ENCODE results near the gene MCMBP. TPM values are rescaled to one million over a fixed set of nuclear protein-coding genes. Genes with fewer than 3 reads are reported as not detected.

The MCMBP gene
- total and polyA plus RNA-seq, 2 donors (not counting 1 experiment from before 2014, with no cell fraction given), result 27.1 to 36.0 TPM

DNA sequence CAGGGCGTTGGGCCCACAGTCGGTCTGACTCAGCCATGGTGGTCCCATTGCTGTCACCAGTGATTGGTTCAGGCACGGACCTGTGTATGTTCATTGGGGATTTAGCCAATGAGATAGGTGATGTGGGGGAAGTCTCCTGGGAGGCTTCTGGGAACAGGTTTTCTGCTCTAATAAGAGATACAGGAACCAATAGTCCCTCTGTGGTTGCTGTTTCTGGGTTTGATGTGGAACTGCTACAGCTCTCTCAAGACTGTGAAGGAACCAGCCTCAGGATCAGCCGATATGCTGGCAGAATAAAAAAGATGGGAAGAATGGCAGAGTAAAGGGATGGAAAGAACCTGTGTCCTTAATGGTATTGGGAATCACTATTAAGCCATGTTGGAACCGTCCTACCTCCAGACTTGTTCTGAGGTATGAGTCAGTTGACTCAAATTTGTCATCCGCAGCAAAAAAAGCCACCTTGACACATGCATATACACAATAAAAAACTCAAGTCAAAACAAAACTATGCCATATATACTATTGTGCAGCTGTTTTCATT lies 70.6 kb downstream of the MCMBP start:
- no peak overlapping the region for H3K4me3 Mint-ChIP-seq
- intact Hi-C loops (cut with micrococcal nuclease), result loop anchor here (10.0 kb wide), 1 partner anchor 47 kb away; no protein-coding TSS in a partner anchor
- Histone ChIP-seq H3K79me2 (ENCODE audit: control insufficient read depth, insufficient read depth, low read length) (no peaks in the 10 kb centered on the region), H3K27me3 (replicated peaks in 1 of 4; ENCODE audit: control extremely low read depth in 1 of 4, control insufficient read depth in 3 of 4, insufficient read depth in 4 of 4, low read length in 3 of 4) (no peaks in the 10 kb centered on the region), H3K9me3 (ENCODE audit: control extremely low read depth in 1 of 3, control insufficient read depth in 2 of 3, insufficient read depth in 1 of 3, low read length in 2 of 3) (no peaks in the 10 kb centered on the region), H3K9ac (ENCODE audit: low read length) (no peak overlapping the region), H3K4me1 (ENCODE audit: control insufficient read depth in 2 of 2, insufficient read depth in 2 of 2, low read length in 2 of 2) (no peaks in the 10 kb centered on the region), H3K4me2 (replicated peaks; ENCODE audit: low read depth, low read length, poor library complexity, severe bottlenecking) (no peak overlapping the region), H3K27ac (ENCODE audit: low read length in 2 of 2) (no peak overlapping the region), H2AFZ (ENCODE audit: insufficient read depth, low read depth, low read length, poor library complexity, severe bottlenecking) (no peak overlapping the region), H3K36me3 (replicated peaks in 1 of 2; ENCODE audit: control extremely low read depth in 1 of 2, control insufficient read depth in 1 of 2, extremely low read depth in 1 of 2, insufficient read depth in 2 of 2, low read length in 1 of 2) (peaks cover 0 to 20% of the 10 kb centered on the region in 2 experiments), H4K20me1 (ENCODE audit: control insufficient read depth, insufficient read depth, low read length, poor library complexity, severe bottlenecking) (no peaks in the 10 kb centered on the region), H3K4me3 (ENCODE audit: control extremely low read depth in 1 of 5, extremely low read depth in 1 of 5, insufficient read depth in 1 of 5, low read depth in 2 of 5, low read length in 4 of 5) (no peak overlapping the region)
- ChIA-PET POLR2A (no interaction called here), CTCF (interaction anchor here (1.5 to 1.8 kb wide), 3 partner anchors 51 to 115 kb away, joined by 3 to 9 read pairs (median 6); no protein-coding TSS in a partner anchor)
- no peak for ATAC-seq (ENCODE audit: low read depth)
- H3K9me3 Mint-ChIP-seq (ENCODE audit: insufficient read depth), result no peaks in the 10 kb centered on the region
- H3K4me1 Mint-ChIP-seq, result peaks cover 15% of the 10 kb centered on the region
- no peaks in the 10 kb centered on the region for H3K27me3 Mint-ChIP-seq
- no peak for TF ChIP-seq EZH2 (IDR thresholded peaks at IDR 0.05; ENCODE audit: borderline replicate concordance, insufficient read depth, low read depth, low read length, poor library complexity, severe bottlenecking)
- TF ChIP-seq, protein P1, sequence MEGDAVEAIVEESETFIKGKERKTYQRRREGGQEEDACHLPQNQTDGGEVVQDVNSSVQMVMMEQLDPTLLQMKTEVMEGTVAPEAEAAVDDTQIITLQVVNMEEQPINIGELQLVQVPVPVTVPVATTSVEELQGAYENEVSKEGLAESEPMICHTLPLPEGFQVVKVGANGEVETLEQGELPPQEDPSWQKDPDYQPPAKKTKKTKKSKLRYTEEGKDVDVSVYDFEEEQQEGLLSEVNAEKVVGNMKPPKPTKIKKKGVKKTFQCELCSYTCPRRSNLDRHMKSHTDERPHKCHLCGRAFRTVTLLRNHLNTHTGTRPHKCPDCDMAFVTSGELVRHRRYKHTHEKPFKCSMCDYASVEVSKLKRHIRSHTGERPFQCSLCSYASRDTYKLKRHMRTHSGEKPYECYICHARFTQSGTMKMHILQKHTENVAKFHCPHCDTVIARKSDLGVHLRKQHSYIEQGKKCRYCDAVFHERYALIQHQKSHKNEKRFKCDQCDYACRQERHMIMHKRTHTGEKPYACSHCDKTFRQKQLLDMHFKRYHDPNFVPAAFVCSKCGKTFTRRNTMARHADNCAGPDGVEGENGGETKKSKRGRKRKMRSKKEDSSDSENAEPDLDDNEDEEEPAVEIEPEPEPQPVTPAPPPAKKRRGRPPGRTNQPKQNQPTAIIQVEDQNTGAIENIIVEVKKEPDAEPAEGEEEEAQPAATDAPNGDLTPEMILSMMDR (IDR thresholded peaks at IDR 0.05), result no peak
- peak overlapping the region; percentile 47 for H3K27ac Mint-ChIP-seq
- no peak for DNase-seq
- 78% methylated on average over 5 of the region's 6 CpGs for WGBS (ENCODE audit: insufficient coverage)

DNA sequence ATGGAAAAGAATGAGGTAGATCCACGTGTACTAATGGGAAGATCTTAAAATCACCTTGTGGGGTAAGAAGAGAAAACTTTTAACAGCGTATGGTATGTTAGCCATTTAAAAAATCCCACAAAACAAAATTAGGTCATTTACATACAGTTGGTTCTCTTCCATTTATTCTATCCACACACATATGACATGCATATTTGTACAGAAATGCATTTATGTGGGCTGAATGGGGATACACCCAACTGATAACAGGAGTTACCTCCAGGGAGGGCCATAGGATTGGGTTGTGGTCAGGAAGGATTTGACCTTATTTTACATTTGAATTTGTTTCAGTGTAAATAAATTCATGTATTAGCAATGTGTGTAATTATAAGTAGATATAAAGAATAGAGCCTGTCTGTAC lies 71.5 kb downstream of the MCMBP start:
- CTCF ChIA-PET, result no interaction called here
- Histone ChIP-seq H3K79me2 (ENCODE audit: control insufficient read depth, insufficient read depth, low read length) (no peaks in the 10 kb centered on the region), H3K9me3 (ENCODE audit: control extremely low read depth in 1 of 3, control insufficient read depth in 2 of 3, insufficient read depth in 1 of 3, low read length in 2 of 3) (no peaks in the 10 kb centered on the region), H3K4me2 (replicated peaks; ENCODE audit: low read depth, low read length, poor library complexity, severe bottlenecking) (no peak overlapping the region), H3K4me3 (ENCODE audit: control extremely low read depth in 1 of 5, extremely low read depth in 1 of 5, insufficient read depth in 1 of 5, low read depth in 2 of 5, low read length in 4 of 5) (no peak overlapping the region), H2AFZ (ENCODE audit: insufficient read depth, low read depth, low read length, poor library complexity, severe bottlenecking) (no peak overlapping the region), H3K36me3 (replicated peaks in 1 of 2; ENCODE audit: control extremely low read depth in 1 of 2, control insufficient read depth in 1 of 2, extremely low read depth in 1 of 2, insufficient read depth in 2 of 2, low read length in 1 of 2) (peaks cover 0 to 26% of the 10 kb centered on the region in 2 experiments), H3K4me1 (ENCODE audit: control insufficient read depth in 2 of 2, insufficient read depth in 2 of 2, low read length in 2 of 2) (no peaks in the 10 kb centered on the region), H4K20me1 (ENCODE audit: control insufficient read depth, insufficient read depth, low read length, poor library complexity, severe bottlenecking) (no peaks in the 10 kb centered on the region), H3K27ac (ENCODE audit: low read length in 2 of 2) (no peak overlapping the region), H3K9ac (ENCODE audit: low read length) (no peak overlapping the region), H3K27me3 (replicated peaks in 1 of 4; ENCODE audit: control extremely low read depth in 1 of 4, control insufficient read depth in 3 of 4, insufficient read depth in 4 of 4, low read length in 3 of 4) (no peaks in the 10 kb centered on the region)
- intact Hi-C loops (cut with micrococcal nuclease), result loop anchor here (10.0 kb wide), 1 partner anchor 46 kb away; no protein-coding TSS in a partner anchor
- WGBS (ENCODE audit: insufficient coverage), result no CpG with 5 or more reads among the region's 2 CpGs
- H3K4me3 Mint-ChIP-seq, result no peak overlapping the region
- no peaks in the 10 kb centered on the region for H3K27me3 Mint-ChIP-seq
- no peaks in the 10 kb centered on the region for H3K9me3 Mint-ChIP-seq (ENCODE audit: insufficient read depth)
- peaks cover 15% of the 10 kb centered on the region for H3K4me1 Mint-ChIP-seq
- H3K27ac Mint-ChIP-seq, result no peak overlapping the region
- POLR2A ChIA-PET, result no interaction called here
- TF ChIP-seq EZH2 (IDR thresholded peaks at IDR 0.05; ENCODE audit: borderline replicate concordance, insufficient read depth, low read depth, low read length, poor library complexity, severe bottlenecking), result no peak
- TF ChIP-seq, protein P1 (IDR thresholded peaks at IDR 0.05), result no peak
- DNase-seq, result no peak
- no peak for ATAC-seq (ENCODE audit: low read depth)

Measured in B cell (primary cell).